Measurements from ENCODE around the gene OGFOD2. TPM values are rescaled to one million over a fixed set of nuclear protein-coding genes. Genes with fewer than 3 reads are reported as not detected.

Gene OGFOD2
- total and polyA plus RNA-seq, 11 donors: 4.4 to 19.7 (median 12.7) TPM

- Histone ChIP-seq H3K27ac (no peak overlapping the region), H3K4me3 (no peak overlapping the region), H3K36me3 (peaks cover 0 to 74% (median 35%) of the 10 kb centered on the region in 9 donors), H3K27me3 (no peaks in the 10 kb centered on the region), H3K9me3 (no peaks in the 10 kb centered on the region), H3K4me1 (peaks cover 0 to 26% (median 23%) of the 10 kb centered on the region in 12 donors)
- peak in 1 of 5 donors; percentile 43 for DNase-seq
- intact Hi-C loops (cut with DNase I): loop anchor here in 2 of 10 donors (10.0 kb wide), 2 partner anchors 167 to 247 kb away; partner anchors contain the start of genes PITPNM2 (in 2 of the 2), MPHOSPH9 (in 1 of the 2) and MTRFR (in 1 of the 2)
- 88 to 93% (median 91%) methylated on average over 5 to 13 of the region's 13 CpGs for WGBS, 4 donors
- ATAC-seq: no peak
- TF ChIP-seq POLR2A (IDR thresholded peaks at IDR 0.05) (no peak), CTCF (IDR thresholded peaks at IDR 0.05) (no peak)
These were observed 13.0 kb downstream of the OGFOD2 start for GRCh38 chr12:122988036-122988435.

- intact Hi-C loops (cut with DNase I): loop anchor here in 2 of 10 donors (10.0 kb wide), 2 partner anchors 166 to 246 kb away; partner anchors contain the start of genes PITPNM2 (in 2 of the 2), MPHOSPH9 (in 1 of the 2) and MTRFR (in 1 of the 2)
- WGBS, 4 donors: 88 to 91% (median 91%) methylated on average over 16 to 21 of the region's 21 CpGs
- DNase-seq: peak in 1 of 5 donors; percentile 61
These were observed 13.7 kb downstream of the OGFOD2 start for GRCh38 chr12:122988612-122989212.

GRCh38 chr12:122989225-122989839 lies 14.3 kb downstream of the OGFOD2 start:
- peaks cover 0 to 13% (median 11%) of the 10 kb centered on the region in 12 donors for H3K4me1 ChIP-seq
- no peak overlapping the region for H3K27ac ChIP-seq
- H3K36me3 ChIP-seq: peaks cover 0 to 79% (median 38%) of the 10 kb centered on the region in 9 donors
- intact Hi-C loops (cut with DNase I): loop anchor here in 2 of 10 donors (10.0 kb wide), 2 partner anchors 165 to 245 kb away; partner anchors contain the start of genes PITPNM2 (in 2 of the 2), MPHOSPH9 (in 1 of the 2) and MTRFR (in 1 of the 2)
- WGBS, 4 donors: 85 to 93% (median 92%) methylated on average over 9 to 10 of the region's 10 CpGs
- TF ChIP-seq POLR2A (IDR thresholded peaks at IDR 0.05) (no peak), CTCF (IDR thresholded peaks at IDR 0.05) (no peak)
- H3K4me3 ChIP-seq: no peak overlapping the region
- DNase-seq: peak in 1 of 5 donors; percentile 46
- H3K9me3 ChIP-seq: no peaks in the 10 kb centered on the region
- ATAC-seq: no peak
- no peaks in the 10 kb centered on the region for H3K27me3 ChIP-seq

More at GRCh38 chr12:122988612-122989212, 13.7 kb downstream of the OGFOD2 start:
- TF ChIP-seq POLR2A (IDR thresholded peaks at IDR 0.05): no peak
- TF ChIP-seq CTCF (IDR thresholded peaks at IDR 0.05): no peak
- no peak overlapping the region for H3K4me3 ChIP-seq
- no peak overlapping the region for H3K27ac ChIP-seq
- H3K9me3 ChIP-seq: no peaks in the 10 kb centered on the region
- H3K27me3 ChIP-seq: no peaks in the 10 kb centered on the region
- no peak for ATAC-seq
- H3K4me1 ChIP-seq: peaks cover 0 to 19% (median 17%) of the 10 kb centered on the region in 12 donors
- H3K36me3 ChIP-seq: peaks cover 0 to 76% (median 35%) of the 10 kb centered on the region in 9 donors

Measured in heart left ventricle (tissue), 16 donors.